Loucy (cell line): ENCODE measurements around the gene GCNT2.
"Not testable (repeated sequence)": the region's sequence is repeated elsewhere in the genome, so short reads cannot be mapped to it uniquely, and the experiment has no call there.

Source experiments
- H2AFZ ChIP-seq: fragments of 200-600 bp; sonication (generic); 2 replicates; pipeline ENCODE4 v1.6.0; 2016; ENCODE audit warnings: antibody characterized with exemption, mild to moderate bottlenecking, low read length, moderate library complexity
- H3F3A ChIP-seq: fragments of 200-600 bp; 2 replicates; pipeline ENCODE4 v1.6.0; 2016; ENCODE audit warnings: antibody characterized with exemption, low read depth, mild to moderate bottlenecking
- H3K27me3 ChIP-seq: fragments of 200-600 bp; sonication (generic); 2 replicates; pipeline ENCODE4 v1.6.1; 2014; ENCODE audit warnings: low read length, mild to moderate bottlenecking; ENCODE audit not compliant: insufficient read depth, poor library complexity, severe bottlenecking
- H3K36me3 ChIP-seq: fragments of 200-600 bp; sonication (generic); 2 replicates; pipeline ENCODE4 v1.6.1; 2016; ENCODE audit warnings: low read length; ENCODE audit not compliant: insufficient read depth
- H3K4me1 ChIP-seq: fragments of 200-600 bp; sonication (generic); 2 replicates; pipeline ENCODE4 v1.5.1; 2014; ENCODE audit warnings: low read length, mild to moderate bottlenecking; ENCODE audit not compliant: insufficient read depth, poor library complexity, severe bottlenecking
- H3K4me2 ChIP-seq: fragments of 200-600 bp; sonication (generic); 2 replicates; pipeline ENCODE4 v1.6.0; 2014; ENCODE audit warnings: antibody characterized with exemption, low read length, low read depth, mild to moderate bottlenecking; ENCODE audit not compliant: poor library complexity, severe bottlenecking
- H3K4me3 ChIP-seq: fragments of 200-600 bp; sonication (generic); 2 replicates; pipeline ENCODE4 v1.5.1; 2014; ENCODE audit warnings: low read length, mild to moderate bottlenecking, mixed read lengths; ENCODE audit not compliant: poor library complexity, severe bottlenecking
- H3K79me2 ChIP-seq: fragments of 200-600 bp; sonication (generic); 2 replicates; pipeline ENCODE4 v1.6.1; 2014; ENCODE audit warnings: low read length; ENCODE audit not compliant: insufficient read depth
- H3K9ac ChIP-seq: fragments of 200-600 bp; sonication (generic); 2 replicates; pipeline ENCODE4 v1.6.0; 2014; ENCODE audit warnings: mild to moderate bottlenecking, low read depth, low read length, moderate library complexity; ENCODE audit not compliant: poor library complexity, severe bottlenecking
- H3K9me2 ChIP-seq: fragments of 200-600 bp; sonication (generic); replicated peaks from 2 replicates; pipeline ENCODE4 v1.6.1; 2016; ENCODE audit warnings: low read depth, low read length, mixed read lengths
- H3K9me3 ChIP-seq: fragments of 200-600 bp; sonication (generic); 2 replicates; pipeline ENCODE4 v1.6.1; 2014; ENCODE audit warnings: mild to moderate bottlenecking, antibody characterized with exemption, low read length, low read depth; ENCODE audit not compliant: insufficient read depth
- H4K20me1 ChIP-seq: fragments of 200-600 bp; sonication (generic); 2 replicates; pipeline ENCODE4 v1.6.0; 2014; ENCODE audit warnings: antibody characterized with exemption, low read length, mild to moderate bottlenecking; ENCODE audit not compliant: insufficient read depth, poor library complexity, severe bottlenecking
- EZH2phosphoT487 ChIP-seq: fragments of 200-600 bp; IDR thresholded peaks from 2 replicates; pipeline ENCODE4 v1.6.1; 2018; ENCODE audit warnings: antibody characterized with exemption, mild to moderate bottlenecking, moderate library complexity, borderline replicate concordance
- TF ChIP-seq, protein P1 (sequence below): fragments of 200-600 bp; sonication (generic); conservative IDR thresholded peaks from 2 replicates; pipeline ENCODE4 v1.5.1; 2014; ENCODE audit warnings: mild to moderate bottlenecking, antibody characterized with exemption, low read length

GCNT2 gene

DNA sequence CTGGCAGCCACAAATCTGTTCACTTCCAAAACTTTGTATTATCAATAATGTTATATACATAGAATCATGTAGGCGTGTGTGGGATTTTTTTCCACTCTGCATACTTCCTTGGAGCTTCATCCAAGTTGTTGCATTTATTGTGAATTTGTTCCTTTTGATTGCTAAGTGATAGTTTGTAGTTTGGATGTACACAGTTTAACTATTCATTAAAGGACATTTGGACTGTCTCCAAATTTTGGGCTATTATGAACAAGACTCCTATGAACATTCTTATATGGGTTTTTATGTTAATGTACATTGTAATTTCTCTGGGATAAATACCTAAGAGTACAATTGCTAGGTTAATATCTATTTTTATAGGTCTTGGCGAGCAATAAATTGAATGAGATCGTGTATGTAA lies 36.2 kb upstream of the GCNT2 start:
- Histone ChIP-seq H3K4me2 (no peak overlapping the region), H3K27me3 (no peaks in the 10 kb centered on the region)

GRCh38 chr6:10485406-10485805 lies 35.7 kb upstream of the GCNT2 start:
- no peak overlapping the region for H3K4me3 ChIP-seq
- no peaks in the 10 kb centered on the region for H4K20me1 ChIP-seq
- no peak overlapping the region for H3K4me2 ChIP-seq
- H3K9ac ChIP-seq = no peak overlapping the region
- no peaks in the 10 kb centered on the region for H3K4me1 ChIP-seq
- H3K79me2 ChIP-seq = no peaks in the 10 kb centered on the region
- H3K9me3 ChIP-seq = no peaks in the 10 kb centered on the region
- H3K36me3 ChIP-seq = no peaks in the 10 kb centered on the region
- no peak overlapping the region for H2AFZ ChIP-seq
- no peaks in the 10 kb centered on the region for H3K9me2 ChIP-seq
- no peaks in the 10 kb centered on the region for H3K27me3 ChIP-seq
- H3F3A ChIP-seq = no peaks in the 10 kb centered on the region
- TF ChIP-seq, protein P1, sequence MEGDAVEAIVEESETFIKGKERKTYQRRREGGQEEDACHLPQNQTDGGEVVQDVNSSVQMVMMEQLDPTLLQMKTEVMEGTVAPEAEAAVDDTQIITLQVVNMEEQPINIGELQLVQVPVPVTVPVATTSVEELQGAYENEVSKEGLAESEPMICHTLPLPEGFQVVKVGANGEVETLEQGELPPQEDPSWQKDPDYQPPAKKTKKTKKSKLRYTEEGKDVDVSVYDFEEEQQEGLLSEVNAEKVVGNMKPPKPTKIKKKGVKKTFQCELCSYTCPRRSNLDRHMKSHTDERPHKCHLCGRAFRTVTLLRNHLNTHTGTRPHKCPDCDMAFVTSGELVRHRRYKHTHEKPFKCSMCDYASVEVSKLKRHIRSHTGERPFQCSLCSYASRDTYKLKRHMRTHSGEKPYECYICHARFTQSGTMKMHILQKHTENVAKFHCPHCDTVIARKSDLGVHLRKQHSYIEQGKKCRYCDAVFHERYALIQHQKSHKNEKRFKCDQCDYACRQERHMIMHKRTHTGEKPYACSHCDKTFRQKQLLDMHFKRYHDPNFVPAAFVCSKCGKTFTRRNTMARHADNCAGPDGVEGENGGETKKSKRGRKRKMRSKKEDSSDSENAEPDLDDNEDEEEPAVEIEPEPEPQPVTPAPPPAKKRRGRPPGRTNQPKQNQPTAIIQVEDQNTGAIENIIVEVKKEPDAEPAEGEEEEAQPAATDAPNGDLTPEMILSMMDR = no peak
- TF ChIP-seq EZH2phosphoT487 = no peak

More for the DNA sequence above, 36.2 kb upstream of the GCNT2 start:
- TF ChIP-seq EZH2phosphoT487 = no peak
- TF ChIP-seq, protein P1 = no peak
- Histone ChIP-seq H3K9me2 (no peaks in the 10 kb centered on the region), H3K79me2 (no peaks in the 10 kb centered on the region), H3K9ac (no peak overlapping the region), H3K9me3 (no peaks in the 10 kb centered on the region), H3K4me3 (no peak overlapping the region), H2AFZ (no peak overlapping the region), H3F3A (no peaks in the 10 kb centered on the region), H4K20me1 (no peaks in the 10 kb centered on the region), H3K4me1 (no peaks in the 10 kb centered on the region), H3K36me3 (no peaks in the 10 kb centered on the region)

GRCh38 chr6:10486215-10486614 lies 34.9 kb upstream of the GCNT2 start:
- H3F3A ChIP-seq = no peaks in the 10 kb centered on the region
- H4K20me1 ChIP-seq = no peaks in the 10 kb centered on the region
- no peaks in the 10 kb centered on the region for H3K9me2 ChIP-seq
- no peaks in the 10 kb centered on the region for H3K36me3 ChIP-seq
- H3K4me1 ChIP-seq = no peaks in the 10 kb centered on the region
- H3K4me3 ChIP-seq = no peak overlapping the region
- no peaks in the 10 kb centered on the region for H3K9me3 ChIP-seq
- H3K9ac ChIP-seq = no peak overlapping the region
- no peak overlapping the region for H2AFZ ChIP-seq
- no peaks in the 10 kb centered on the region for H3K27me3 ChIP-seq
- H3K4me2 ChIP-seq = no peak overlapping the region
- TF ChIP-seq, protein P1 = no peak
- TF ChIP-seq EZH2phosphoT487 = no peak
- H3K79me2 ChIP-seq = no peaks in the 10 kb centered on the region

DNA sequence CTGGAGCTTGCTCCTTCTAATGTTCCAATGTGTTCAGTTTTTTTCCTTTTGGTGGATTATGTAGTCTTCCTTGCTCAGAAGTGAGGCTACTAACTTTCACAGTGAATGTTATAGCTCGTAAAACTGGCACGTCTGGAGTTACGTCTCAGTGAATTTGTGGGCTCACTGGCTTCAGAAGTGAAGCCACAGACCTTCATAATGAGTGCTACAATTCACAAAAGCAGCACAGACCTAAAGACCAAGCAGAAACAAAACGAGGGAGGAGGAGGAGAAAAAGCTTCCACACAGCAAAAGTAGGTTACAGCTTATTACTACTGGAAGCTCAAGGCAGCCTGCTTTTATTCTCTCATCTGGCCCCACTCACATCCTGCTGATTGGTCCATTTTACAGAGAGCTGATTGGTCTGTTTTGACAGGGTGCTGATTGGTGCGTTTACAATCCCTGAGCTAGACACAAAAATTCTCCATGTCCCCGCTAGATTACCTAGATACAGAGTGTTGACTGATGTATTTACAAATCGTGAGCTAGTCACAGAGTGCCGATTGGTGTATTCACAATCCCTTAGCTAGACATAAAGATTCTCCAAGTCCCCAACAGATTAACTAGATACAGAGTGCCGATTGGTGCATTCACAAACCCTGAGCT lies 34.1 kb upstream of the GCNT2 start:
- not testable (repeated sequence) for H3K4me2 ChIP-seq, H3F3A ChIP-seq, H3K27me3 ChIP-seq, H3K9ac ChIP-seq, H3K9me3 ChIP-seq, H4K20me1 ChIP-seq, H3K9me2 ChIP-seq, H3K4me3 ChIP-seq, H2AFZ ChIP-seq, H3K79me2 ChIP-seq, H3K4me1 ChIP-seq, H3K36me3 ChIP-seq
